NOMO-1 treated with dmso at 0.1 percent for 144 hours (cell line): ENCODE data around the gene KANSL3.
"Not testable (repeated sequence)": the region's sequence is repeated elsewhere in the genome, so short reads cannot be mapped to it uniquely, and the experiment has no call there.

Experiments
- DNase-seq: peaks from one replicate; lab custom pipeline; 2025; ENCODE audit not compliant: unreplicated experiment; lab: John Stamatoyannopoulos, UW

The KANSL3 gene

GRCh38 chr2:96655526-96655925, 17.4 kb upstream of the KANSL3 start:
- peak; percentile 8 for DNase-seq

- not testable (repeated sequence) for DNase-seq
Observed at GRCh38 chr2:96654791-96655190, 16.7 kb upstream of the KANSL3 start.

GRCh38 chr2:96651793-96652192, 13.7 kb upstream of the KANSL3 start:
- DNase-seq = no peak

DNA sequence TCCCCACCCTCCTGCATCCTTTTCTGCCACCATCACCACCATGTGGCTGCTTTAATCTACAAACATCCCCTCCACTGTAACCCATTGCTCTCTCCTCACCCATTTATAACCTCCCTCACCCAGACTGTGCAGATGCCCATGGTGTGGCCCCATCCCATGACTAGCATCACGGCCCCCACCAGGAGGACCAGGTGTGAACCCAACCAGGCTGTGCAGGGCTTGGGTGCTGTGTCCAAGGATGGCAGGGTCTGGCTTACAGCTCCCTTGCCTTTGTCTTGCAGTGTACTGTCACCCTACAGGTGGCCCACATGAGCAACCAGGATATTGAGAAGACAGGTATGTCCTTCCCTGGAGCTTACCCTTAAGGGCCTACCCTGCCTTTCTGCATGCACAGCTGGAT, 11.2 kb upstream of the KANSL3 start:
- DNase-seq = no peak

- DNase-seq = no peak
Observed at GRCh38 chr2:96648306-96648930, 10.3 kb upstream of the KANSL3 start.

DNA sequence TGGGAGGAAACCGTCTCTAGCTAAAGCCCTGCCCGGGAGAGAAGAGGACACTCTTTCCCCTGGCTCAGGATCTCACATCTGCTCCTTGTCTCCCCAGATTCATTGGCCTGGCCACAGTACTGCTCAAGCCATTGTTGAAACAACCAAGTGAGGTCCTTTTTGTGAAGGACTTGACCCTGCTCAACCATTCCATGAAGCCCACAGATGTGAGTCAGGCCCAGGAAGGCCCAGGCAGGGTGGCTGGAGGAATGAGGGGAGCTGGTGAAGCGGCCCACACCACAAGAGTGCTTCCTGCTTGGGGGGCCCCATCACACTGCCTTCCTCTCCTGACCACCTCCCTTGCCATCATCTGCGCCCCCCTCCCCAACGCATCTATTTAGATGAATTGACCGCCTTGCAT, 9.6 kb upstream of the KANSL3 start:
- DNase-seq = no peak

- DNase-seq = no peak
Observed at GRCh38 chr2:96642564-96643360, 4.7 kb upstream of the KANSL3 start, which contains the start of gene FER1L5. FER1L5 (plus strand) TSS chr2:96642764; CDS start chr2:96642837, 73 bp downstream.

GRCh38 chr2:96637385-96638143, 548 bp downstream of the KANSL3 start:
- peak; percentile 86 for DNase-seq

GRCh38 chr2:96636551-96637171, 1.5 kb downstream of the KANSL3 start:
- DNase-seq = no peak

DNA sequence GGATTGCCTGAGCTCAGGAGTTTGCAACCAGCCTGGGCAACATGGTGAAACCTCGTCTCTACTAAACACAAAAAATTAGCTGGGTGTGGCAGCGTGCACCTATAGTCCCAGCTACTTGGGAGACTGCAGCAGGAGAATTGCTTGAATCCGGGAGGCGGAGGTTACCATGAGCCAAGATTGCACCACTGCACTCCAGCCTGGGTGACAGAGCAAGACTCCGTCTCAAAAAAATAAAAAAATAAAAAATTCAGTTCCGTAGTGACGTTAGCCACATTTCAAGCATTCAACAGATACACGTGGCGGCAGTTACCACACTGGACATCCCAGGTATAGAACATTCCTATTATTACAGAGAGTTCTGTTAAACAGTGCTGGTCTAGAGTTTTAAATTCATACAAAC, 4.5 kb downstream of the KANSL3 start:
- DNase-seq = no peak

DNA sequence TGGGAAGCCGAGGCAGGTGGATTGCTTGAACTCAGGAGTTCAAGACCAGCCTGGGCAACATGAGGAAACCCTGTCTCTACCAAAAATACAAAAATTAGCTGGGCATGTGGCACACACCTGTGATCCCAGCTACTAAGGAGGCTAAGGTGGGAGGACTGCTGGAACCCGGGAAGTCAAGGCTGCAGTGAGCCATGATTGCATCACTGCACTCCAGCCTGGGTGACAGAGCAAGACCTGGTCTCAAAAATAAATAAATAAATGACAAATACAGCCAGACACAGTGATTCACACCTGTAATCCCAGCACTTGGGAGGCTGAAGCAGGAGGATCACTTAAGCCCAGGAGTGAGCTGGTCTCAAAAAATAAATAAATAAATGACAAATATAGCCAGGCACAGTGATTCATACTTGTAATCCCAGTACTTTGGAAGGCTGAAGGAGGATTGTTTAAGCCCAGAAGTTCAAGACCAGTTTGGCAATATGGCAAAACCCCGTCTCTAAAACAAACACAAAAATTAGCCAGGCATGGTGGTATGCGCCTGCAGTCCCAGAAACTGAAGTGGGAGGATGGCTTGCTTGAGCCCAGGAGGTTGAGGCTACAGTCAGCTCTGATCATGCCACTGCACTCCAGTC, 6.2 kb downstream of the KANSL3 start:
- DNase-seq = no peak

- DNase-seq = no peak
Observed at GRCh38 chr2:96626553-96626942, 11.6 kb downstream of the KANSL3 start.

DNA sequence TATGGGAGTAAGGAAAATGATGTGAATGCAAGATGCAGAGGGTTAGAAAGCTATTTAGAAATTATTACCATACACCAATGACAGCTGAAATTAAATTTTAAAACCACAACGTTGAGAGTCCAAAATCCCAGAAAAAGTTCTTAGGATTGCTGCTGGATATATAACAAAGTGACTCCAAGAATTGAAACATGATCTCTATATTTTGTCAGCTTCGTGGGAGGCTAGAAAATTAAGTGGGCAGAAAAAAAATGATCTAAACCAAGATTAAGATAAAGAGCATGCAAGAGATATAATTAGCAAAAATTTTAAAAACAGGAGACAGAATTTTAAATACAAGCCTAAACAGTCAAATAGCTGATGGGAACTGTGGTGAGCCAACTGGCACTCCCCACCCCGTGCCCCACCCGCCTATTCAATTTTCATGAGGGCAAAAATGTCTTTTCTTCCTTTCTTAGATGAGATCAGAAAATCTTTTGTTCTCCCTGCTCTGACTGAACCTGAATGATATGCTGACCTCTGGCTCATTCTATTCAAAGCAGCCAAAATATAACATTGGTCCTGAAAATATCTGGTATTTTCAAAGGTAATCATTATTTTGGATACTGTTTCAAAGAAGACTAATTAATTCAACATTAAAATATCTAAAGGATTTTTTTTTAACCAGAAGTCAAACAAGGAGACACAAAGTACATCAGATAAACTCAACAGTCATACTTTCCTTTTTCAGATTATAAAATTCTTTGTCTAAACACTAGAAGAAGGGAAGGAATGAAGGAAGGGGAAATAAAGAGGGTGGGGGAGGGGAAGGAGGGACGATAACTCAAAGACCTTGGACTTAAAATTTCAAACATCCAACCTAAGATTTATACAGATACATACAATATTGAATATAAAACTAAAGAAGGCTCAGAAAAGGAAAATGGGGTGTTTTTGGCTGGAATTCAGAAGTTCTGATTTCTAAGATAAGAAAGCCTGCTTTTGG, 12.2 kb downstream of the KANSL3 start:
- DNase-seq = no peak

- peak; percentile 1 for DNase-seq
Observed at GRCh38 chr2:96623116-96623515, 15.0 kb downstream of the KANSL3 start.

- no peak for DNase-seq
Observed at GRCh38 chr2:96622544-96622943, 15.6 kb downstream of the KANSL3 start.

DNA sequence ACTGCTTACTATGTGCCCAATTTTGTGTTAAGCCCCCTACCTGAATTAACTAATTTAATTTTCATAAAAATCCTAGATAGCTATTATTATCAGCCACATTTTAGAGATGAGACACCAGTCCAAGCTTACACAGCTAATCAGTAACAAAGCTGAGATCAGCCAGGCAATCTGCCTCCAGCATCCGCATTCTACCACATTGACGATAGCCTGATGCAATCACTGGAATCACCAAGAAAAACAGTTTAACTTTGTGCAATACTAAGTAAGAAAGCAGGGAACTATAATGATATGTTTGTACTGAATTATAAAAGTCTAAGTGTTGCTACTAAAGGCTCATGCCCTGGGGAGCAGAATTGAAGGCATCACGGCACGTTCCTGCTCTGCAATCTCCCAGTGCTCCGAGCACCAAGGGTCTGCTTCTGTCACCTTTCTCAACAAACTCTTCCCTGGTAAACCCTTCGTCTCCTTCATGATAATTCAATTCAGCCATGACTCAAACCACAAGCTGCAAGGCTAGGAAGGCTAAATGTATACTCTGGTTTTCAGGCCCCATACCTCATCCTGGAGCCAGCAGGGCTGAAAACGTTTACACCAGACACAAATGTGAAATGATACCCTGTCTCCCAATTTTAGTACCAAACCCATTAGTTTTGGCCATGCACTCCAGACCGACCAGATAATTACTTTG, 19.4 kb downstream of the KANSL3 start:
- no peak for DNase-seq

GRCh38 chr2:96617012-96617411, 21.1 kb downstream of the KANSL3 start:
- no peak for DNase-seq

DNA sequence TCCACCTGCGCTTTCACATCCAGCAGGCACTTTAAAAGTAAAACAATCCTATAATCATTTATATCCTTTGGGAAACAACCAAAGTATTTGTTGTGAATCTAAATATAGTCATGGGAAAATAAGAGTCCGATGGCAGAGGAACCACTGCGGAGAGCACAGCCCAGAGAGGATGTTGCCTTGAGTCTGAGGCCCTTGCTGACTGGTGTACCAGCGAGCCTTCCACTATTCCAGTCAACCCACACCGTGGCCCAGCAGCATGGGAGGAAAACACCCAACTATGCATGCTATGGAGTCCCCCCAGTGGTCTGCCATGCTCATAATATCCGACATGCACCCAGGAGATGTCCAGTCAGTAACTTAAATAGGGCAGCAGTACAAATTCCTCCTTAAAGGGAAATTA, 21.6 kb downstream of the KANSL3 start:
- no peak for DNase-seq

DNA sequence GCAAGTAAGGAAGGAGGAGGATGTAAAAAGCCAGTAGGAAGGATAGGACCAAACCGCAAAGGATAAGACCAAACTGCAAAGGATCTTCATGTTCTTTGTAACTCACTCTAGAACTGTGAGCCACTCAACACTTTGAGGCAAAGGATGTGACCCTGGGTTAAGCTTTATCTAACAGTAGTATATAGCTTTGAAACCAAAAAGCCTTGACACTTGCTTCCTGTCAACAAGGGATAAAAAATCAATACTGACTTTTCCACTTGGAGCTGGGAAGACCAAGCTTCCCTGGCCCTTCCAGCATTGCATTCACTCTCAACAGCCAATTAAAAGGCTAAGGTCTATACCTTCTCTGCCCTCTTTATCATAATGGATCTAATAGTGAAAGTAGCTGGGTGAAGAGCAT, 22.0 kb downstream of the KANSL3 start:
- DNase-seq = no peak
